Vagina (tissue), 2 donors: Measurements from ENCODE around the gene UBE2E2. TPM values are rescaled to one million over a fixed set of nuclear protein-coding genes. Genes with fewer than 3 reads are reported as not detected.

ENCODE experiments used
- DNase-seq, 2 donors: peaks; one replicate each; pipeline ENCODE4 v3.0.0-alpha.2; 2017; ENCODE audit errors: extremely low spot score in 2 of 2
- H3K27ac ChIP-seq: fragments of 200-600 bp; sonication (generic); one replicate; pipeline ENCODE4 v1.5.1; 2019
- H3K27me3 ChIP-seq: fragments of 200-600 bp; sonication (generic); one replicate; pipeline ENCODE4 v1.5.1; 2019
- H3K36me3 ChIP-seq, 2 donors: fragments of 200-600 bp; sonication (generic); one replicate each; pipeline ENCODE4 v1.5.1; 2017 to 2019
- H3K4me1 ChIP-seq: fragments of 200-600 bp; sonication (generic); one replicate; pipeline ENCODE4 v1.5.1; 2019
- H3K4me3 ChIP-seq, 2 donors: fragments of 200-600 bp; sonication (generic); 1 replicate in 1 of 2; 2 replicates in 1 of 2; pipeline ENCODE4 v1.5.1; 2016 to 2019
- H3K9me3 ChIP-seq: fragments of 200-600 bp; sonication (generic); one replicate; pipeline ENCODE4 v1.5.1; 2019
- POLR2A ChIP-seq, 2 donors: fragments of 450-650 bp; IDR thresholded peaks; one replicate each; pipeline ENCODE4 v1.6.1; 2017; ENCODE audit warnings: antibody characterized with exemption in 2 of 2, mild to moderate bottlenecking in 2 of 2, moderate library complexity in 2 of 2
- POLR2AphosphoS5 ChIP-seq, 2 donors: sonication (generic); formaldehyde crosslinking; IDR thresholded peaks; one replicate each; pipeline ENCODE4 v1.9.0; 2017; ENCODE audit warnings: antibody characterized with exemption in 2 of 2, mild to moderate bottlenecking in 2 of 2, low read depth in 1 of 2; ENCODE audit not compliant: insufficient read depth in 1 of 2
- intact Hi-C: fragments of 100-400 bp; cut with DNase I; formaldehyde crosslinking; loops from one replicate; pipeline ENCODE4 v1.15.1; 2023
- total RNA-seq: library from RNA; depleted of rRNA; stranded (reverse); fragments of >200 nt; gene quantifications from one replicate; pipeline ENCODE4 v1.2.3, GENCODE V29; 2016
- TF ChIP-seq, protein P1 (sequence below), 3 experiments: fragments of 450-650 bp in 2 of 3; fragments of 200-600 bp in 1 of 3; sonication (generic) in 1 of 3; IDR thresholded peaks; one replicate each; pipeline ENCODE4 v1.5.1; 2017 to 2019; ENCODE audit warnings: antibody characterized with exemption in 3 of 3, mild to moderate bottlenecking in 2 of 3, moderate library complexity in 2 of 3

The UBE2E2 gene
- total RNA-seq, 1 donor from 2014 or later: 31.2 TPM

DNA sequence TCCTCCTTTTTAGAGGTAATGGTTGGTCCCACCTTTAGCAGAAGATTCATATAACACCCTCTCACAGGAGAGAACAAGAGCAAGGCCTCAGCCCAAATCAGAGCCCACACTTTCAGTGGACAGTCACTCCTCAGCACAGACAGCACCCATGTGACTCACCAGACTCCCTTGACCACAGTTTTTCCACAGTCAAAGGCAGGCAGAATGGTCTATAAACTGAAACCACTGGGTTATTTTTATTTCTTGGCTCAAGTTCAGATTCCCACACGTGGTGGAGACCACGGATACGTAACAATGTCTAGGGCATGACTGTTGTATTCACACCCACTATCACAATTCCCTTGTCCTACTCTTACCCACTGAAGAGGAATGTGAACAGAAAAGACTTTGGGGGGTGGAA, 364.8 kb downstream of the UBE2E2 start:
- DNase-seq: no peak
- Histone ChIP-seq H3K27ac (no peak overlapping the region), H3K4me3 (no peak overlapping the region), H3K27me3 (no peaks in the 10 kb centered on the region), H3K9me3 (no peaks in the 10 kb centered on the region), H3K4me1 (no peaks in the 10 kb centered on the region), H3K36me3 (no peaks in the 10 kb centered on the region)
- TF ChIP-seq POLR2A (IDR thresholded peaks at IDR 0.05) (no peak), POLR2AphosphoS5 (IDR thresholded peaks at IDR 0.05; ENCODE audit: insufficient read depth in 1 of 2, low read depth in 1 of 2) (no peak)
- TF ChIP-seq, protein P1, sequence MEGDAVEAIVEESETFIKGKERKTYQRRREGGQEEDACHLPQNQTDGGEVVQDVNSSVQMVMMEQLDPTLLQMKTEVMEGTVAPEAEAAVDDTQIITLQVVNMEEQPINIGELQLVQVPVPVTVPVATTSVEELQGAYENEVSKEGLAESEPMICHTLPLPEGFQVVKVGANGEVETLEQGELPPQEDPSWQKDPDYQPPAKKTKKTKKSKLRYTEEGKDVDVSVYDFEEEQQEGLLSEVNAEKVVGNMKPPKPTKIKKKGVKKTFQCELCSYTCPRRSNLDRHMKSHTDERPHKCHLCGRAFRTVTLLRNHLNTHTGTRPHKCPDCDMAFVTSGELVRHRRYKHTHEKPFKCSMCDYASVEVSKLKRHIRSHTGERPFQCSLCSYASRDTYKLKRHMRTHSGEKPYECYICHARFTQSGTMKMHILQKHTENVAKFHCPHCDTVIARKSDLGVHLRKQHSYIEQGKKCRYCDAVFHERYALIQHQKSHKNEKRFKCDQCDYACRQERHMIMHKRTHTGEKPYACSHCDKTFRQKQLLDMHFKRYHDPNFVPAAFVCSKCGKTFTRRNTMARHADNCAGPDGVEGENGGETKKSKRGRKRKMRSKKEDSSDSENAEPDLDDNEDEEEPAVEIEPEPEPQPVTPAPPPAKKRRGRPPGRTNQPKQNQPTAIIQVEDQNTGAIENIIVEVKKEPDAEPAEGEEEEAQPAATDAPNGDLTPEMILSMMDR (IDR thresholded peaks at IDR 0.05): no peak
- intact Hi-C loops: no loop called here

DNA sequence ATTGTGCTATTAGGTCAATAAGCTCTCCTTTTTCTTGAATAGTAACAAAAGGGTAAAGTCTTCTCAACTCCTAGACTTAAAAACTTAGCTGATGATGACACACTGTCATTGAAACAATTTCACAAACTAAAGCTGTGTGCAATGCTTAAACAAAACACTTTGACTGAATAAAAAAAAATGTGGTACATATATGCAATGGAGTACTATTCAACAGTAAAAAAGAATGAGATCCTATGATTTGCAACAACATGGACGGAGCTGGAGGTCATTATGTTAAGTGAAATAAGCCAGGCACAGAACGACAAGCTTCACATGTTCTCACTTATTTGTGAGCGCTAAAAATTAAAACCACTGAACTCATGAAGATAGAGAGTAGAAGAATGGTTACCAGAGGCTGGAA, 370.7 kb downstream of the UBE2E2 start:
- TF ChIP-seq POLR2A (IDR thresholded peaks at IDR 0.05) (no peak), POLR2AphosphoS5 (IDR thresholded peaks at IDR 0.05; ENCODE audit: insufficient read depth in 1 of 2, low read depth in 1 of 2) (no peak)
- TF ChIP-seq, protein P1 (IDR thresholded peaks at IDR 0.05): no peak
- H3K4me3 ChIP-seq: no peak overlapping the region
- intact Hi-C loops: no loop called here
- no peaks in the 10 kb centered on the region for H3K36me3 ChIP-seq
- H3K27me3 ChIP-seq: no peaks in the 10 kb centered on the region
- no peak overlapping the region for H3K27ac ChIP-seq
- H3K9me3 ChIP-seq: no peaks in the 10 kb centered on the region
- no peak for DNase-seq
- no peaks in the 10 kb centered on the region for H3K4me1 ChIP-seq

DNA sequence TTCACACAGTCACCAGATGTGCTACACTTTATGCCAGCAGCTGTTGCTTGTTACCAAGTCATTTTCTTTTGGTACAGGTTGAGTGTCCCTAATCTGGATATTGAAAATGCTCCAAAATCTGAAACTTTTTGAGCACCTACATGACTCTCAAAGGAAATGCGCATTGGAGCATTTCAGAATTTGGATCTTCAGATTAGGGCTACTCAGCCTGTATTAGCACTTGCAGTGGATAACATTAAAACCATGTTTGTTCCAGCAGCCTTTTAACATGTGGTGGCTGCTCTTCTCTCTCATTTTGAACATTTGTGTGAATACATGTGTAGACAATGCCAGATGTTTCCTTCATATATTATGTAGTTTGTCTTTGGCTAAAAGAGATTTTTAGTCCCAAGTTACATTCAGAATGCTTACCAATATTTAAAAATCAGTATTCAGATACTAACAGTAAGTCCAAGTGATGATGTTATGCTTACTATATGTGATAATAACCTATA, 371.7 kb downstream of the UBE2E2 start:
- Histone ChIP-seq H3K4me3 (no peak overlapping the region), H3K4me1 (no peaks in the 10 kb centered on the region), H3K36me3 (no peaks in the 10 kb centered on the region), H3K9me3 (no peaks in the 10 kb centered on the region), H3K27me3 (no peaks in the 10 kb centered on the region), H3K27ac (no peak overlapping the region)
- intact Hi-C loops: no loop called here
- DNase-seq: no peak
- TF ChIP-seq POLR2AphosphoS5 (IDR thresholded peaks at IDR 0.05; ENCODE audit: insufficient read depth in 1 of 2, low read depth in 1 of 2) (no peak), POLR2A (IDR thresholded peaks at IDR 0.05) (no peak)
- TF ChIP-seq, protein P1 (IDR thresholded peaks at IDR 0.05): no peak

DNA sequence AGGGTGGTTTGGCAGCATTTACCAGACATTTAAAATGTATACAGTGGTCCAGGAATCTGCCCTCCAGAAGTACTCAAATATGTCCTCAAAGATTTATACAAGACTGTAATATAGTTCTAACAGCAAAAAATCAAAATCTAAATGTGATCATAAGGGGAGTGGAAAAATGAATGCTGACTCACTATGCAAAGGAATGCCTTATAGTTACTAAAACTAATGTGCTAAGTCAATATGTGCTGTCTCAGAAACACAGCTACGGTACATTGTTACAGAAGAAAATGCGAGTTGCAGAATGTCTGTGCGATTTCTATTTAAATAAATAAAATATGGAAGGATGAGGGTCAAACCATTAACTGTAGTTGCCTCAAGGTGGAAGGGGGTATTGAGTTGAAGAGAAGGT, 372.6 kb downstream of the UBE2E2 start:
- intact Hi-C loops: no loop called here
- no peak overlapping the region for H3K4me3 ChIP-seq
- no peaks in the 10 kb centered on the region for H3K27me3 ChIP-seq
- no peaks in the 10 kb centered on the region for H3K36me3 ChIP-seq
- H3K9me3 ChIP-seq: no peaks in the 10 kb centered on the region
- no peak for DNase-seq
- TF ChIP-seq POLR2AphosphoS5 (IDR thresholded peaks at IDR 0.05; ENCODE audit: insufficient read depth in 1 of 2, low read depth in 1 of 2) (no peak), POLR2A (IDR thresholded peaks at IDR 0.05) (no peak)
- TF ChIP-seq, protein P1 (IDR thresholded peaks at IDR 0.05): no peak
- H3K4me1 ChIP-seq: no peaks in the 10 kb centered on the region
- no peak overlapping the region for H3K27ac ChIP-seq

DNA sequence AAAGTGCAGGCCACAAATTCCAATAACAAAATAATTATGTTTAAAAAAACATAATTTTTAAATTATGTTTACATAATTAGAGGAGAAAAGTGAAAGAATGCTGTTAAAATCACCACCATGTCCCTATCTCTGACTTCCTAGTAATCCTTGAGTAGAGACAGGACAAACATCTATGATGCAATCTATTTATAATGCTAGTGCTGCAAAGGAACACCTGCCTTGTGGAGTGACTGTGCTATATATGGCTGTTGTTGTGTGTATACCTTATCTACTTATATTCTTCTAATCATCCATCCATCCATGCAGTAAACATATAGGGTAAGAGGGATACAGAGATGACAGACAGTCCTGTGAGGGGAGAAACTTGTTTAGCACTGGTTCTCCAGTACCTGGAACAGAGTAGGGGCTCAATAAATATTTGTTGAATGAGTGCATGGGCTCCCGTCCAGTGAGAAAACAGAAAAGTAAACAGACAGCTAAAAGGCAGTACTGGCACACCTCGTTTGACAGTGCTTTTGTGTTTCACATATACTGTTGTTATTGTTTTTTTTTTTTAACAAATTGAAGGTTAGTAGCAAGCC, 373.3 kb downstream of the UBE2E2 start:
- Histone ChIP-seq H3K27me3 (no peaks in the 10 kb centered on the region), H3K27ac (no peak overlapping the region)
- TF ChIP-seq, protein P1 (IDR thresholded peaks at IDR 0.05): no peak
- TF ChIP-seq POLR2A (IDR thresholded peaks at IDR 0.05) (no peak), POLR2AphosphoS5 (IDR thresholded peaks at IDR 0.05; ENCODE audit: insufficient read depth in 1 of 2, low read depth in 1 of 2) (no peak)

More for the DNA sequence above, 373.3 kb downstream of the UBE2E2 start:
- intact Hi-C loops: no loop called here
- H3K4me1 ChIP-seq: no peaks in the 10 kb centered on the region
- no peak overlapping the region for H3K4me3 ChIP-seq
- H3K9me3 ChIP-seq: no peaks in the 10 kb centered on the region
- no peak for DNase-seq
- H3K36me3 ChIP-seq: no peaks in the 10 kb centered on the region
